ENCODE results near the gene NCBP3. TPM values are rescaled to one million over a fixed set of nuclear protein-coding genes. Genes with fewer than 3 reads are reported as not detected.

NCBP3 gene
- total and polyA plus RNA-seq, 7 donors, result 9.3 to 23.5 (median 15.1) TPM

GRCh38 chr17:3818786-3819185 is 27.3 kb downstream of the NCBP3 start:
- DNase-seq (no peak), ATAC-seq (no peak)
- no peak for TF ChIP-seq CTCF (IDR thresholded peaks at IDR 0.05)
- Histone ChIP-seq H3K27ac (no peak overlapping the region), H3K27me3 (ENCODE audit: insufficient read depth in 3 of 3, low read length in 2 of 3) (no peaks in the 10 kb centered on the region), H3K4me1 (peaks cover 17% of the 10 kb centered on the region), H3K9me3 (no peaks in the 10 kb centered on the region), H3K4me3 (no peak overlapping the region), H3K36me3 (ENCODE audit: insufficient read depth in 1 of 2, low read depth in 1 of 2) (peaks cover 10 to 94% of the 10 kb centered on the region in 2 donors)
- WGBS, 3 donors, result 85 to 88% (median 87%) methylated on average over 6 of the region's 6 CpGs
- intact Hi-C loops (cut with DNase I), result loop anchor here in 1 of 2 donors (5.0 kb wide), 2 partner anchors 81 to 136 kb away; no protein-coding TSS in a partner anchor

GRCh38 chr17:3817851-3818605 is 28.0 kb downstream of the NCBP3 start:
- ATAC-seq (no peak), DNase-seq (no peak)
- no peak for TF ChIP-seq CTCF (IDR thresholded peaks at IDR 0.05)
- H3K4me1 ChIP-seq, result peaks cover 17% of the 10 kb centered on the region
- intact Hi-C loops (cut with DNase I), result loop anchor here in 1 of 2 donors (5.0 kb wide), 2 partner anchors 81 to 136 kb away; no protein-coding TSS in a partner anchor
- WGBS, 3 donors, result 91 to 92% (median 91%) methylated on average over 12 of the region's 12 CpGs
- H3K27me3 ChIP-seq (ENCODE audit: insufficient read depth in 3 of 3, low read length in 2 of 3), result no peaks in the 10 kb centered on the region
- no peak overlapping the region for H3K4me3 ChIP-seq
- peaks cover 8 to 94% of the 10 kb centered on the region in 2 donors for H3K36me3 ChIP-seq (ENCODE audit: insufficient read depth in 1 of 2, low read depth in 1 of 2)
- H3K9me3 ChIP-seq, result no peaks in the 10 kb centered on the region
- H3K27ac ChIP-seq, result no peak overlapping the region

GRCh38 chr17:3815925-3816324 is 30.1 kb downstream of the NCBP3 start:
- 65 to 86% (median 75%) methylated on average over 7 of the region's 7 CpGs for WGBS, 3 donors
- Histone ChIP-seq H3K4me3 (no peak overlapping the region), H3K36me3 (ENCODE audit: insufficient read depth in 1 of 2, low read depth in 1 of 2) (peaks cover 12 to 93% of the 10 kb centered on the region in 2 donors), H3K27me3 (ENCODE audit: insufficient read depth in 3 of 3, low read length in 2 of 3) (no peaks in the 10 kb centered on the region), H3K4me1 (peaks cover 17% of the 10 kb centered on the region), H3K27ac (peak overlapping the region; percentile 71), H3K9me3 (no peaks in the 10 kb centered on the region)
- no peak for TF ChIP-seq CTCF (IDR thresholded peaks at IDR 0.05)
- intact Hi-C loops (cut with DNase I), result loop anchor here in 1 of 2 donors (5.0 kb wide), 2 partner anchors 79 to 134 kb away; no protein-coding TSS in a partner anchor
- DNase-seq, result no peak
- ATAC-seq, result peak in 3 of 4 donors; percentile 24 to 42 (median 42)

- ATAC-seq (peak; percentile 81 to 95 (median 94)), DNase-seq (no peak)
- intact Hi-C loops (cut with DNase I), result loop anchor here in 1 of 2 donors (5.0 kb wide), 2 partner anchors 78 to 133 kb away; no protein-coding TSS in a partner anchor
- Histone ChIP-seq H3K4me1 (peaks cover 17% of the 10 kb centered on the region), H3K4me3 (no peak overlapping the region), H3K27ac (peak overlapping the region; percentile 71), H3K9me3 (no peaks in the 10 kb centered on the region), H3K36me3 (ENCODE audit: insufficient read depth in 1 of 2, low read depth in 1 of 2) (peaks cover 14 to 93% of the 10 kb centered on the region in 2 donors), H3K27me3 (ENCODE audit: insufficient read depth in 3 of 3, low read length in 2 of 3) (no peaks in the 10 kb centered on the region)
- 28 to 42% (median 33%) methylated on average over 6 of the region's 6 CpGs for WGBS, 3 donors
- TF ChIP-seq CTCF (IDR thresholded peaks at IDR 0.05), result no peak
Observed at GRCh38 chr17:3815122-3815521, 30.9 kb downstream of the NCBP3 start.

Measured in psoas muscle (tissue), 8 donors.